ENCODE measurements around the gene GDF10. TPM values are rescaled to one million over a fixed set of nuclear protein-coding genes. Genes with fewer than 3 reads are reported as not detected.

GDF10 gene
- total RNA-seq, 1 donor from 2014 or later: 0.67 TPM

DNA sequence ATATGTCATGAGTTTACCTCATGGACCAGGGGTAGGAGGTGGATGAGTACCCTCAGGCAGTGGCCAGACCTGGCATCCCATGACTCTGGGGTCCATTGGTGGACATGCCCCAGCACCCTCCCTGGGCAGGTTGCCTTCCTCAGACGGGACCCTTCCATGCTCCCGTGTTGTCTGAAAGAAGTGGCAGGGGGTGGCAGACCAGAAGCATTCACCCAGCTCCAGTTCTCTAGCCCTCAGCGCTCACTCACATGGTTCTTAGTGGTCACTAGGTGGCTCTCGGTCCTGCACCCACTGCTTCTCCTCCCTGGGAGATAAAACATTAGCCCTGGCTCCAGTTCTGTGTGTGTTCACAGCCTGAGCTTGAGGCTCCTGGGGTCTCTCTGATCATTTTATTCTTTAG lies 54.2 kb downstream of the GDF10 start:
- H3K4me3 Mint-ChIP-seq (ENCODE audit: unreplicated experiment): no peak overlapping the region
- no peaks in the 10 kb centered on the region for H3K4me1 Mint-ChIP-seq (ENCODE audit: low read depth)
- no peaks in the 10 kb centered on the region for H3K27me3 Mint-ChIP-seq (ENCODE audit: low read depth)
- no peaks in the 10 kb centered on the region for H3K36me3 Mint-ChIP-seq (ENCODE audit: low read depth)
- no peak for DNase-seq (ENCODE audit: low spot score)
- TF ChIP-seq, protein P1, sequence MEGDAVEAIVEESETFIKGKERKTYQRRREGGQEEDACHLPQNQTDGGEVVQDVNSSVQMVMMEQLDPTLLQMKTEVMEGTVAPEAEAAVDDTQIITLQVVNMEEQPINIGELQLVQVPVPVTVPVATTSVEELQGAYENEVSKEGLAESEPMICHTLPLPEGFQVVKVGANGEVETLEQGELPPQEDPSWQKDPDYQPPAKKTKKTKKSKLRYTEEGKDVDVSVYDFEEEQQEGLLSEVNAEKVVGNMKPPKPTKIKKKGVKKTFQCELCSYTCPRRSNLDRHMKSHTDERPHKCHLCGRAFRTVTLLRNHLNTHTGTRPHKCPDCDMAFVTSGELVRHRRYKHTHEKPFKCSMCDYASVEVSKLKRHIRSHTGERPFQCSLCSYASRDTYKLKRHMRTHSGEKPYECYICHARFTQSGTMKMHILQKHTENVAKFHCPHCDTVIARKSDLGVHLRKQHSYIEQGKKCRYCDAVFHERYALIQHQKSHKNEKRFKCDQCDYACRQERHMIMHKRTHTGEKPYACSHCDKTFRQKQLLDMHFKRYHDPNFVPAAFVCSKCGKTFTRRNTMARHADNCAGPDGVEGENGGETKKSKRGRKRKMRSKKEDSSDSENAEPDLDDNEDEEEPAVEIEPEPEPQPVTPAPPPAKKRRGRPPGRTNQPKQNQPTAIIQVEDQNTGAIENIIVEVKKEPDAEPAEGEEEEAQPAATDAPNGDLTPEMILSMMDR (IDR thresholded peaks at IDR 0.05): peak; percentile 60
- no peaks in the 10 kb centered on the region for H3K9me3 Mint-ChIP-seq (ENCODE audit: low read depth)
- no peak overlapping the region for H3K27ac Mint-ChIP-seq (ENCODE audit: unreplicated experiment)

DNA sequence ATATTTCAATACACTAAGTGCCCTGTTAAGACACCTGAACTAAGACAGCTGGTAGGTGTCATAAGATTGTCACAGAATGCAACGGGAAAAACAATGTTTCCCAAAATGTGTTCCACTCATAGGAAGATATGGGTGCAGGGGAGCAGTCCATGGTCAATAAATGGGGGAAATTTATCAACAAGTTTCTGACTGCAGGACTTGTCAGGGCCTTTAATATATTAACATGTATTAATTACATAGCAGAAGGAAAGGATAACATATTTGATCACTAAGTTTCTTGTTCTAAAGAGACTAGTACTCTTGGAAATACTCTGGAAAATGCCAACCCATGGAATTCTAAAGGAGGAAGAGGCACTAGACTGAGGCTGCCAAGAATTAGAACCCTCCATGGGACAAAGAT lies 54.9 kb downstream of the GDF10 start:
- no peaks in the 10 kb centered on the region for H3K9me3 Mint-ChIP-seq (ENCODE audit: low read depth)
- no peaks in the 10 kb centered on the region for H3K4me1 Mint-ChIP-seq (ENCODE audit: low read depth)
- H3K27ac Mint-ChIP-seq (ENCODE audit: unreplicated experiment): no peak overlapping the region
- no peaks in the 10 kb centered on the region for H3K36me3 Mint-ChIP-seq (ENCODE audit: low read depth)
- TF ChIP-seq, protein P1 (IDR thresholded peaks at IDR 0.05): no peak
- H3K4me3 Mint-ChIP-seq (ENCODE audit: unreplicated experiment): no peak overlapping the region
- DNase-seq (ENCODE audit: low spot score): no peak
- H3K27me3 Mint-ChIP-seq (ENCODE audit: low read depth): no peaks in the 10 kb centered on the region

DNA sequence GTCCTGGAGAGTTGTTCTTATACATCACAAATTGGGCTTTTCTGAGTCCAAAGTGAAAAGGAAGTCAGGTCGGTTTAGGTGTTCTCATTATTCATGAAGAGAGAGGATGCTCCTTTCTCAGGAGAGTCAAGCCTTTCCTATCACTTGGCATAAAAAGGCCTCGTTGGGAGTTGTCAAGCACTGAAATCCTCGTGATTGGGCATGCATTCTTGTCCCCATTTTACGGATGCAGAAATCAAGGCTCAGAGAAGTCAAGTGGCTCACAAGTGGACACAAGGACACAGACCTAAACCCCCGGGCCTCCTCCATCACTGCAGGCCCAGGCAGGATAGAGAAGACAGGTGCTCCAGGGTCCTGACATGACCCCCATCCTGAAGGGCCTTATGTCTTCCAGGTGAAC lies 56.7 kb downstream of the GDF10 start:
- no peaks in the 10 kb centered on the region for H3K9me3 Mint-ChIP-seq (ENCODE audit: low read depth)
- no peaks in the 10 kb centered on the region for H3K27me3 Mint-ChIP-seq (ENCODE audit: low read depth)
- no peak overlapping the region for H3K27ac Mint-ChIP-seq (ENCODE audit: unreplicated experiment)
- H3K36me3 Mint-ChIP-seq (ENCODE audit: low read depth): no peaks in the 10 kb centered on the region
- no peaks in the 10 kb centered on the region for H3K4me1 Mint-ChIP-seq (ENCODE audit: low read depth)
- H3K4me3 Mint-ChIP-seq (ENCODE audit: unreplicated experiment): no peak overlapping the region
- DNase-seq (ENCODE audit: low spot score): no peak
- TF ChIP-seq, protein P1 (IDR thresholded peaks at IDR 0.05): no peak

DNA sequence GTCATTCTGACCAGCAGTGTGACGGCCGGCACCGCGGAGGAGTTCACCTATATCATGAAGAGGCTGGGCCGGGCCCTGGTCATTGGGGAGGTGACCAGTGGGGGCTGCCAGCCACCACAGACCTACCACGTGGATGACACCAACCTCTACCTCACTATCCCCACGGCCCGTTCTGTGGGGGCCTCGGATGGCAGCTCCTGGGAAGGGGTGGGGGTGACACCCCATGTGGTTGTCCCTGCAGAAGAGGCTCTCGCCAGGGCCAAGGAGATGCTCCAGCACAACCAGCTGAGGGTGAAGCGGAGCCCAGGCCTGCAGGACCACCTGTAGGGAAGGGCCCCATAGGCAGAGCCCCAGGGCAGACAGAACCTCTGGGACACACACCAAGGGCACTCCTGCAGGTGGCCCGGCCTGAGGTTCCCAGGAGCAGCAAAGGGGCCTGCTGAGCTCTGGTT lies 57.2 kb downstream of the GDF10 start:
- Mint-ChIP-seq H3K27ac (ENCODE audit: unreplicated experiment) (no peak overlapping the region), H3K4me3 (ENCODE audit: unreplicated experiment) (no peak overlapping the region), H3K9me3 (ENCODE audit: low read depth) (no peaks in the 10 kb centered on the region), H3K4me1 (ENCODE audit: low read depth) (no peaks in the 10 kb centered on the region), H3K27me3 (ENCODE audit: low read depth) (no peaks in the 10 kb centered on the region), H3K36me3 (ENCODE audit: low read depth) (no peaks in the 10 kb centered on the region)
- TF ChIP-seq, protein P1 (IDR thresholded peaks at IDR 0.05): no peak
- peak; percentile 88 for DNase-seq (ENCODE audit: low spot score)

DNA sequence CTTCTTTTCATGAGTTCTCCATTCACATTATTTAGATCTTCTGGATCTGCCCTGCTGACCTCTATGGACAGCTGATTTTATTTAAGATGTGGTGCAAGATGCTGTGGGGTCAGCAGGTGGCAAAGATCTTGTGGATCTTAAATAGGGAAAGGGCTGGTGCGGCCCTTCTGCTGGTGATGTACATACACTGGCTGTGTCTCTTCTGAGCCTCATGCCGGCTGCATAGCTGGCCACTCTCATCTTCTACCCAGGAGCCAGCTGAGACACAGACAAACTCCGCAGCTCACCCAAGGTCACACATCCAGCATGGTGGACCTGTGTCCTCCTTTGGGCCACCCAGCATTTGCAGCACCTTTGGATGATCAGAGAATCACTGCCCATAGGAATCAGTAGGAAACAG lies 57.9 kb downstream of the GDF10 start:
- TF ChIP-seq, protein P1 (IDR thresholded peaks at IDR 0.05): no peak
- Mint-ChIP-seq H3K4me1 (ENCODE audit: low read depth) (no peaks in the 10 kb centered on the region), H3K9me3 (ENCODE audit: low read depth) (no peaks in the 10 kb centered on the region), H3K4me3 (ENCODE audit: unreplicated experiment) (no peak overlapping the region), H3K27me3 (ENCODE audit: low read depth) (no peaks in the 10 kb centered on the region), H3K27ac (ENCODE audit: unreplicated experiment) (no peak overlapping the region), H3K36me3 (ENCODE audit: low read depth) (no peaks in the 10 kb centered on the region)
- DNase-seq (ENCODE audit: low spot score): peak; percentile 43

Data from chondrocyte (in vitro differentiated cells).